H1 (cell line): ENCODE data around the gene RPP30. TPM values are rescaled to one million over a fixed set of nuclear protein-coding genes. Genes with fewer than 3 reads are reported as not detected.

ENCODE experiments used
- CTCF ChIA-PET: fragments of 300-600 bp; sonication (Branson Sonifier 250); formaldehyde crosslinking; loops from one replicate; lab custom pipeline; 2021; ENCODE audit not compliant: partially characterized antibody; lab: Charles Lee
- POLR2A ChIA-PET: fragments of 300-600 bp; sonication (Branson Sonifier 250); formaldehyde crosslinking; loops from one replicate; lab custom pipeline; 2021; ENCODE audit warnings: inconsistent platforms; ENCODE audit not compliant: partially characterized antibody; lab: Charles Lee
- DNase-seq, 2 experiments: peaks; one replicate each; pipeline versions ENCODE4 v3.0.0 to v3.0.0-alpha.2; 2010 to 2022; ENCODE audit warnings: low spot score in 2 of 2, low read depth in 1 of 2, mixed read lengths in 1 of 2
- FAIRE-seq: peaks from 2 replicates; lab custom pipeline; 2011; peaks lifted over from hg19 to GRCh38; lab: Jason Lieb, UNC
- H2AFZ ChIP-seq: 2 replicates; pipeline ENCODE4 v1.8.1; 2012; ENCODE audit warnings: low read length, inconsistent platforms
- H2AK5ac ChIP-seq: 2 replicates; pipeline ENCODE4 v1.6.1; 2013; ENCODE audit warnings: low read depth, low read length
- H2BK120ac ChIP-seq: replicated peaks from 2 replicates; pipeline ENCODE3; 2013; ENCODE audit warnings: low read depth, low read length, inconsistent platforms
- H2BK12ac ChIP-seq: 2 replicates; pipeline ENCODE4 v1.6.1; 2013; ENCODE audit warnings: low read depth, low read length
- H2BK15ac ChIP-seq: 2 replicates; pipeline ENCODE4 v1.6.1; 2013; ENCODE audit warnings: low read length
- H2BK20ac ChIP-seq: 2 replicates; pipeline ENCODE4 v1.6.1; 2013; ENCODE audit warnings: low read length
- H2BK5ac ChIP-seq: 2 replicates; pipeline ENCODE4 v1.6.1; 2013; ENCODE audit warnings: low read depth, low read length
- H3K14ac ChIP-seq: 2 replicates; pipeline ENCODE4 v1.6.1; 2013; ENCODE audit warnings: inconsistent platforms; ENCODE audit not compliant: insufficient read length
- H3K18ac ChIP-seq: 2 replicates; pipeline ENCODE4 v1.6.1; 2013; ENCODE audit warnings: low read length; ENCODE audit errors: extremely low read depth
- H3K23ac ChIP-seq: 2 replicates; pipeline ENCODE4 v1.6.1; 2013; ENCODE audit warnings: inconsistent platforms; ENCODE audit not compliant: insufficient read length
- H3K23me2 ChIP-seq: 2 replicates; pipeline ENCODE4 v1.6.1; 2013; ENCODE audit warnings: low read depth, low read length
- H3K27ac ChIP-seq: 2 replicates; pipeline ENCODE4 v1.6.1; 2011; ENCODE audit warnings: low read depth, low read length, inconsistent platforms
- H3K27me3 ChIP-seq, 4 experiments: replicated peaks in 1 of 4; 1 replicate in 1 of 4; 2 replicates in 3 of 4; pipeline versions ENCODE4 v1.6.1 to v1.8.1; 2011 to 2013; ENCODE audit warnings: low read length in 3 of 4, mild to moderate bottlenecking in 3 of 4, inconsistent platforms in 2 of 4, mixed read lengths in 2 of 4, moderate library complexity in 1 of 4; ENCODE audit not compliant: control insufficient read depth in 3 of 4, insufficient read depth in 3 of 4; ENCODE audit errors: extremely low read depth in 1 of 4
- H3K36me3 ChIP-seq, 4 experiments: 2 replicates each; pipeline versions ENCODE4 v1.6.1 to v1.8.1; 2011 to 2013; ENCODE audit warnings: mild to moderate bottlenecking in 4 of 4, low read length in 3 of 4, moderate library complexity in 2 of 4, control low read depth in 1 of 4, inconsistent platforms in 1 of 4; ENCODE audit not compliant: insufficient read depth in 4 of 4, control insufficient read depth in 2 of 4
- H3K4ac ChIP-seq: replicated peaks from 2 replicates; pipeline ENCODE3; 2013; ENCODE audit warnings: low read length, low read depth, mixed read lengths, inconsistent platforms; ENCODE audit not compliant: insufficient read length
- H3K4me1 ChIP-seq, 4 experiments: replicated peaks in 1 of 4; 1 replicate in 1 of 4; 2 replicates in 3 of 4; pipeline versions ENCODE4 v1.6.1 to v1.8.1; 2011 to 2013; ENCODE audit warnings: low read length in 3 of 4, inconsistent platforms in 2 of 4, mixed read lengths in 1 of 4; ENCODE audit not compliant: insufficient read depth in 4 of 4, control insufficient read depth in 3 of 4
- H3K4me2 ChIP-seq, 2 experiments: 2 replicates each; pipeline versions ENCODE4 v1.6.1 to v1.8.1; 2011 to 2013; ENCODE audit warnings: low read depth in 2 of 2, low read length in 2 of 2, control low read depth in 1 of 2, inconsistent platforms in 1 of 2, mild to moderate bottlenecking in 1 of 2; ENCODE audit not compliant: insufficient read depth in 1 of 2
- H3K4me3 ChIP-seq, 4 experiments: fragments of 200-600, 300-600 bp in 1 of 4; sonication (generic), shearing (Covaris generic), sonication (Bioruptor Twin) in 1 of 4; 2 replicates each; pipeline versions ENCODE4 v1.5.1 to v1.8.1; 2011 to 2016; ENCODE audit warnings: low read length in 4 of 4, low read depth in 3 of 4, control low read depth in 2 of 4, inconsistent platforms in 2 of 4, mild to moderate bottlenecking in 2 of 4, mixed read lengths in 1 of 4, moderate library complexity in 1 of 4; ENCODE audit not compliant: insufficient read depth in 2 of 4; ENCODE audit errors: extremely low read depth in 1 of 4
- H3K56ac ChIP-seq: replicated peaks from 2 replicates; pipeline ENCODE3; 2013; ENCODE audit warnings: low read depth, mild to moderate bottlenecking, mixed read lengths, low read length, inconsistent platforms; ENCODE audit not compliant: insufficient read length
- H3K79me1 ChIP-seq: 2 replicates; pipeline ENCODE4 v1.6.1; 2013; ENCODE audit warnings: low read depth, low read length, control low read depth
- H3K79me2 ChIP-seq, 2 experiments: 2 replicates each; pipeline versions ENCODE4 v1.6.1 to v1.8.1; 2012 to 2013; ENCODE audit warnings: low read length in 2 of 2, mild to moderate bottlenecking in 2 of 2, inconsistent platforms in 1 of 2; ENCODE audit not compliant: insufficient read depth in 2 of 2, control insufficient read depth in 1 of 2
- H3K9ac ChIP-seq, 4 experiments: replicated peaks in 1 of 4; 1 replicate in 1 of 4; 2 replicates in 3 of 4; pipeline versions ENCODE4 v1.6.1 to v1.8.1; 2011 to 2013; ENCODE audit warnings: low read depth in 3 of 4, low read length in 3 of 4, control low read depth in 2 of 4, mild to moderate bottlenecking in 2 of 4, moderate library complexity in 2 of 4, inconsistent platforms in 1 of 4; ENCODE audit errors: extremely low read depth in 1 of 4
- H3K9me3 ChIP-seq, 2 experiments: 2 replicates each; pipeline versions ENCODE4 v1.6.1 to v1.8.1; 2012 to 2013; ENCODE audit warnings: mild to moderate bottlenecking in 2 of 2, moderate library complexity in 2 of 2, control low read depth in 1 of 2, inconsistent platforms in 1 of 2, low read depth in 1 of 2, low read length in 1 of 2, mixed read lengths in 1 of 2; ENCODE audit not compliant: insufficient read depth in 2 of 2
- H4K20me1 ChIP-seq, 2 experiments: replicated peaks in 1 of 2; 2 replicates each; pipeline versions ENCODE3 to v1.8.1; 2011 to 2013; ENCODE audit warnings: inconsistent platforms in 2 of 2, low read length in 2 of 2, mild to moderate bottlenecking in 1 of 2; ENCODE audit not compliant: insufficient read depth in 2 of 2, control insufficient read depth in 1 of 2
- H4K5ac ChIP-seq: 2 replicates; pipeline ENCODE4 v1.6.1; 2013; ENCODE audit warnings: low read length, low read depth, mixed read lengths, inconsistent platforms; ENCODE audit not compliant: insufficient read length
- H4K8ac ChIP-seq: 2 replicates; pipeline ENCODE4 v1.8.0; 2013; ENCODE audit warnings: mild to moderate bottlenecking, moderate library complexity, low read length, inconsistent platforms; ENCODE audit not compliant: insufficient read depth; ENCODE audit errors: extremely low read depth
- H4K91ac ChIP-seq: replicated peaks from 2 replicates; pipeline ENCODE3; 2013; ENCODE audit warnings: low read length, mixed read lengths, inconsistent platforms; ENCODE audit not compliant: insufficient read length
- ASH2L ChIP-seq: fragments of 200-600, 300-600 bp; sonication (generic); IDR thresholded peaks from one replicate; pipeline ENCODE4 v1.7.1; 2017; ENCODE audit warnings: low read length
- BACH1 ChIP-seq: IDR thresholded peaks from 2 replicates; pipeline ENCODE4 v1.6.1; 2012; ENCODE audit warnings: low read length, improper control_type of control experiment
- EZH2 ChIP-seq: fragments of 200-600 bp; sonication (generic); IDR thresholded peaks from 2 replicates; pipeline ENCODE4 v1.7.1; 2012; ENCODE audit warnings: low read depth, mild to moderate bottlenecking, moderate library complexity, low read length, inconsistent platforms; ENCODE audit not compliant: severe bottlenecking
- FOSL1 ChIP-seq: IDR thresholded peaks from 2 replicates; pipeline ENCODE4 v1.6.1; 2011; ENCODE audit warnings: mild to moderate bottlenecking, low read depth, low read length, moderate library complexity; ENCODE audit not compliant: insufficient read depth
- JUN ChIP-seq: IDR thresholded peaks from 2 replicates; pipeline ENCODE4 v1.6.1; 2011; ENCODE audit warnings: low read depth, mild to moderate bottlenecking, improper control_type of control experiment, low read length
- JUND ChIP-seq: IDR thresholded peaks from 2 replicates; pipeline ENCODE4 v1.6.1; 2011; ENCODE audit warnings: mild to moderate bottlenecking, improper control_type of control experiment, low read length
- NANOG ChIP-seq: IDR thresholded peaks from 2 replicates; pipeline ENCODE4 v1.6.1; 2011; ENCODE audit warnings: low read length, low read depth, mild to moderate bottlenecking, inconsistent platforms; ENCODE audit not compliant: insufficient read depth, poor library complexity, severe bottlenecking
- SUZ12 ChIP-seq: fragments of 200-600 bp; sonication (generic); IDR thresholded peaks from 2 replicates; pipeline ENCODE4 v1.6.1; 2012; ENCODE audit warnings: mild to moderate bottlenecking, inconsistent platforms, low read length, moderate library complexity, mixed read lengths
- ZNF274 ChIP-seq: IDR thresholded peaks from 2 replicates; pipeline ENCODE4 v1.7.0; 2012; ENCODE audit warnings: low read length, borderline replicate concordance; ENCODE audit errors: extremely low read depth
- WGBS, 2 experiments: shearing (Covaris generic) in 1 of 2; methylation state at CpG; one replicate each; pipeline versions ENCODE4 v1.1.6 to v1.1.7; 2013 to 2015; ENCODE audit warnings: low lambda C conversion rate in 2 of 2, mixed read lengths in 2 of 2, inconsistent platforms in 1 of 2, low coverage in 1 of 2, missing lambda C conversion rate in 1 of 2; ENCODE audit not compliant: insufficient replicate concordance in 2 of 2, insufficient coverage in 1 of 2, insufficient read length in 1 of 2; ENCODE audit errors: extremely low coverage in 1 of 2, missing lambda C conversion rate in 1 of 2; 5-methylcytosine and 5-hydroxymethylcytosine counted together
- polyA plus RNA-seq, 7 experiments: library from polyadenylated mRNA; depleted of rRNA in 3 of 7; stranded (reverse) in 5 of 7; unstranded in 2 of 7; fragments of >200 nt in 5 of 7; fragments of 200-250 nt in 2 of 7; gene quantifications; 1 replicate in 5 of 7; 2 replicates in 1 of 7; 4 replicates in 1 of 7; pipeline versions ENCODE4 v1.2.1 to v1.2.3, GENCODE V29; 2011 to 2013; ENCODE audit warnings: missing spikeins in 2 of 7, mixed read lengths in 2 of 7
- total RNA-seq: library from RNA; stranded (reverse); fragmentation: NEBNext Ultra II Directional; extraction: Animal tissue kit (Norgen Biotek cat#: 25700); gene quantifications from 2 replicates; pipeline ENCODE4 v1.2.1, GENCODE V29; 2021
- TF ChIP-seq, protein P1 (sequence below): IDR thresholded peaks from 2 replicates; pipeline ENCODE4 v1.6.1; 2012; ENCODE audit warnings: inconsistent platforms

Gene RPP30
- total and polyA plus RNA-seq, 2 of the 8 experiments (the other 6 are each of a cell fraction or from before 2014, with no cell fraction given) = 38.9 to 79.7 TPM

DNA sequence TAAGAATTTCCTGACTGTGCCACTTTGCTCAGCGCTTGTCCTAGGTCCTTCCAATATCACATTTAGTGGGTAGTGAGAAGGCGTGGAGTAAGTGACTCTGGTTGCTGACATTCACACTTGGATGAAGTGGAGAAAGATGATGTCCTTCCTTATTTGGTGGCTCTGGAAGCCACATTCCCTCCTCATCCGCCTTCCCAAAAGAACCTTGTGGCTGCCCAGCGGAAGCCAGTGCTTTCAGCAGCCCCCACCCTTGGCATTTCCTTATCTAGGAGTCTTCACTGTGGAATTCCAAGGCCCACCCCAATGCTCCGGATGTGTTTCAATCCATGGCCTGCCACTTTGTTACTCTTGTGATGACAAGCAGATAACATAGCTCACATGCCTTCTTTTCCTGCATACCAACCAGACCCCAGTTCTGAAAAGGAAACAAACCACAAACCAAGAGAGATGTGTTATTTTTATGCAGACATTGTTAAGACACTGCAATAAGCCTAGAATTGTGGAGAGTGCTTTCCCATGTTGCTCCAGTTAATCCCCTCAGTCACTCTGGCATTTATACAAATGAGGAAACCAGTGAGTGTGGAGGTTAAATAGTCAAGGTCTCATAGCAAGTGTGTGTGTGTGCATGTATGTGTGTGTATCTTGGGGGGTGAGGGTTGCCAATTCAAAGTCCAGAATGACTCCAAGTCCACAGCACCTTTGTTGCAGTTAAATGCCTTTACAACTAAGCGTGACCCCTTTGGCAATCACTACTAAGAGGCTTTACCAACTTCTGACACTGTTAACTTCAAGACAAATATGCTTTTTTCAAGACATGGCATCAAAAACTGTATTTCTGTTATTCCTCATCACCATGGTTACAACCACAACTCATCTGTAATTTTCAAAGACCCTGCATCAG, 59.4 kb downstream of the RPP30 start:
- H4K20me1 ChIP-seq = peaks cover 2 to 10% of the 10 kb centered on the region in 2 experiments
- H3K79me2 ChIP-seq = no peaks in the 10 kb centered on the region
- H3K23ac ChIP-seq = no peak overlapping the region
- H3K4me1 ChIP-seq = peaks cover 2 to 13% (median 9%) of the 10 kb centered on the region in 4 experiments; a peak in 5 of 7 replicates
- H3K4me2 ChIP-seq = peak overlapping the region; percentile 41 to 61; a peak in 3 of 4 replicates
- H3K23me2 ChIP-seq = no peaks in the 10 kb centered on the region
- H3K9ac ChIP-seq = no peak overlapping the region
- H2BK5ac ChIP-seq = no peak overlapping the region
- no peak overlapping the region for H4K8ac ChIP-seq
- H2BK12ac ChIP-seq = no peak overlapping the region; the same call in 1 of the 2 replicates
- H3K79me1 ChIP-seq = no peaks in the 10 kb centered on the region
- no peak overlapping the region for H3K56ac ChIP-seq
- no peak for FAIRE-seq
- H2AFZ ChIP-seq = no peak overlapping the region
- ChIA-PET POLR2A (interaction anchor here (1.2 to 1.6 kb wide), 2 partner anchors 10 to 16 kb away, joined by 4 read pairs; partner anchors contain the start of gene ANKRD1), CTCF (interaction anchor here (0.7 to 1.4 kb wide), 3 partner anchors 12 to 52 kb away, joined by 3 to 4 read pairs (median 3); no protein-coding TSS in a partner anchor)
- 49% methylated on average over 6 of the region's 6 CpGs; no CpG with 5 or more reads in 1 of the 2 experiments for WGBS, 2 experiments
- H3K27ac ChIP-seq = no peak overlapping the region
- no peak overlapping the region for H2BK120ac ChIP-seq
- H2BK20ac ChIP-seq = no peak overlapping the region
- H3K18ac ChIP-seq = no peak overlapping the region; the same call in 1 of the 2 replicates
- peak overlapping the region in 1 of 4 experiments; percentile 24; a peak in 1 of 8 replicates for H3K4me3 ChIP-seq
- no peak overlapping the region for H2BK15ac ChIP-seq
- no peak overlapping the region for H3K4ac ChIP-seq
- H2AK5ac ChIP-seq = peak overlapping the region; percentile 24; the same call in 1 of the 2 replicates
- H3K27me3 ChIP-seq = peaks cover 69 to 98% (median 93%) of the 10 kb centered on the region in 4 experiments
- no peak overlapping the region for H4K91ac ChIP-seq
- peak in 1 of 2 experiments; percentile 65 for DNase-seq
- no peak overlapping the region for H4K5ac ChIP-seq
- no peak overlapping the region for H3K14ac ChIP-seq
- H3K9me3 ChIP-seq = no peaks in the 10 kb centered on the region
- no peaks in the 10 kb centered on the region; a peak in 2 of 8 replicates for H3K36me3 ChIP-seq
- TF ChIP-seq, protein P1, sequence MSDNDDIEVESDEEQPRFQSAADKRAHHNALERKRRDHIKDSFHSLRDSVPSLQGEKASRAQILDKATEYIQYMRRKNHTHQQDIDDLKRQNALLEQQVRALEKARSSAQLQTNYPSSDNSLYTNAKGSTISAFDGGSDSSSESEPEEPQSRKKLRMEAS = no peak
- TF ChIP-seq NANOG (no peak), SUZ12 (0 out of 2 replicates have a peak, but pooled peaks have one; percentile 34), FOSL1 (no peak), JUND (no peak), ASH2L (no peak), BACH1 (no peak), JUN (no peak), ZNF274 (no peak), EZH2 (peak; percentile 19)
